ENCODE data around the gene RHAG. TPM values are rescaled to one million over a fixed set of nuclear protein-coding genes. Genes with fewer than 3 reads are reported as not detected.

Gene RHAG
- polyA plus RNA-seq, 4 donors, result 0.40 TPM; not detected in 3

GRCh38 chr6:49662892-49663261, 26.2 kb upstream of the RHAG start:
- WGBS, 3 donors, result 27 to 40% (median 28%) methylated on average over 1 of the region's 1 CpG
- H3K36me3 ChIP-seq (ENCODE audit: control insufficient read depth in 3 of 3, insufficient read depth in 2 of 3, low read depth in 1 of 3, low read length in 3 of 3), result no peaks in the 10 kb centered on the region
- no peaks in the 10 kb centered on the region for H3K27me3 ChIP-seq (ENCODE audit: control insufficient read depth in 3 of 3, insufficient read depth in 3 of 3, low read length in 3 of 3)
- no peak for FAIRE-seq
- no peaks in the 10 kb centered on the region for H3K4me1 ChIP-seq (ENCODE audit: control insufficient read depth in 3 of 3, insufficient read depth in 2 of 3, low read depth in 1 of 3, low read length in 2 of 3)
- no peak for DNase-seq
- no peak overlapping the region for H3K27ac ChIP-seq (ENCODE audit: low read depth in 1 of 3, low read length in 2 of 3)
- H3K4me3 ChIP-seq (ENCODE audit: low read depth in 1 of 3, low read length in 3 of 3), result no peak overlapping the region
- H3K9me3 ChIP-seq (ENCODE audit: control insufficient read depth in 2 of 2, insufficient read depth in 1 of 2, low read depth in 1 of 2, low read length in 1 of 2), result no peaks in the 10 kb centered on the region

DNA sequence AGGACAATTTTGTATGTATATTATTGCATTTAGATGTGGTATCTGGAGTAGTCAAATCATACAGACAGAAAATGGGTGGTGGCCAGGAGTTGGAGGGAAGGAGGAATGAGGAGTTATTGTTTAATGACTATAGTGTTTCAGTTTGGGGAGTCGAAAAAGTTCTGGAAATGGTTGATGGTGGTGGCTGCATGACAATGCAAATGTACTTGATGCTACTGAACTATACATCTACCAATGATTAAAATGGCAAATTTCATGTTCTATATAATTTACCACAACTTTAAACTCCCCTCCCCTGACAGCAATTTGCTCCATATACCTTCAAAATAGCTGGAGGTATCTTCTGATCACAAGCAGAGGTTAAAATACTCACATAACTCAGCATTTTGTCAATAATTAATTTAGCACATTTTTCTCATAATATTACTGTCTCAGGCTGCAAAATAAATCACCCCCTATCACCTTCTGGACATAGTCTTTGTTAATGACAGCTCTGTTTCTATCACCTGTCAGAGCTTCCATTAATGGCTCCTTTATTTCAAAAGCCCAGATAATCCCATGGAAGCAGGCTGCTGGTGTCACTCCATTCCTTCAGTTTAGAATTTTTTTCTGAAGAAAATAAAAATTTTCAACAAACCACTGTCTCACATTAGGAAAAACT, 25.7 kb upstream of the RHAG start:
- Histone ChIP-seq H3K4me1 (ENCODE audit: control insufficient read depth in 3 of 3, insufficient read depth in 2 of 3, low read depth in 1 of 3, low read length in 2 of 3) (no peaks in the 10 kb centered on the region), H3K27me3 (ENCODE audit: control insufficient read depth in 3 of 3, insufficient read depth in 3 of 3, low read length in 3 of 3) (no peaks in the 10 kb centered on the region), H3K4me3 (ENCODE audit: low read depth in 1 of 3, low read length in 3 of 3) (no peak overlapping the region), H3K9me3 (ENCODE audit: control insufficient read depth in 2 of 2, insufficient read depth in 1 of 2, low read depth in 1 of 2, low read length in 1 of 2) (no peaks in the 10 kb centered on the region), H3K36me3 (ENCODE audit: control insufficient read depth in 3 of 3, insufficient read depth in 2 of 3, low read depth in 1 of 3, low read length in 3 of 3) (no peaks in the 10 kb centered on the region), H3K27ac (ENCODE audit: low read depth in 1 of 3, low read length in 2 of 3) (no peak overlapping the region)
- DNase-seq (no peak), FAIRE-seq (no peak)
- 68 to 80% (median 76%) methylated on average over 1 of the region's 1 CpG for WGBS, 3 donors

DNA sequence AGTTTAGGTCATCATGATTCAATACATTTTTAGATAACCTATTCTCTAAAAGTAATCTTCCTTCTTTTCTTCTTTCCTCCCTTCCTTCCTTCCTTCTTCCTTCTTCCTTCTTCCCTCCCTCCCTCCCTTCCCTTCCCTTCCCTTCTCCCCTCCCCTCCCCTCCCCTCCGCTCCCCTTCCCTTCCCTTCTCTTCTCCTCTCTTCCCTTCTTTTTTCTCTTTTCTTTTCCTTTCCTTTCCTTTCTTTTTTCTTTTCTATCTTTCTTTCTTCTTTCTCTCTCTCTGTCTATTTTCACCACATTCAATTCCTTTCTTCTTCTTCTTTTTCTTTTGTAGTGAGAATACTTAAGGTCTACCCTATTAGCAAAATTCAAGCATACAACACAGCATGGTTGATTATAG, 17.3 kb upstream of the RHAG start:
- 96 to 100% (median 100%) methylated on average over 1 of the region's 1 CpG for WGBS, 3 donors
- FAIRE-seq, result no peak

GRCh38 chr6:49653438-49653837, 16.8 kb upstream of the RHAG start:
- FAIRE-seq, result no peak
- H3K27me3 ChIP-seq (ENCODE audit: control insufficient read depth in 3 of 3, insufficient read depth in 3 of 3, low read length in 3 of 3), result no peaks in the 10 kb centered on the region
- no peaks in the 10 kb centered on the region for H3K9me3 ChIP-seq (ENCODE audit: control insufficient read depth in 2 of 2, insufficient read depth in 1 of 2, low read depth in 1 of 2, low read length in 1 of 2)
- WGBS, 3 donors, result 48 to 60% (median 51%) methylated on average over 2 of the region's 2 CpGs
- no peaks in the 10 kb centered on the region for H3K36me3 ChIP-seq (ENCODE audit: control insufficient read depth in 3 of 3, insufficient read depth in 2 of 3, low read depth in 1 of 3, low read length in 3 of 3)
- no peak overlapping the region for H3K27ac ChIP-seq (ENCODE audit: low read depth in 1 of 3, low read length in 2 of 3)
- no peaks in the 10 kb centered on the region for H3K4me1 ChIP-seq (ENCODE audit: control insufficient read depth in 3 of 3, insufficient read depth in 2 of 3, low read depth in 1 of 3, low read length in 2 of 3)
- H3K4me3 ChIP-seq (ENCODE audit: low read depth in 1 of 3, low read length in 3 of 3), result no peak overlapping the region
- DNase-seq, result peak in 1 of 2 donors; percentile 10

More for the DNA sequence above, 17.3 kb upstream of the RHAG start:
- Histone ChIP-seq H3K4me1 (ENCODE audit: control insufficient read depth in 3 of 3, insufficient read depth in 2 of 3, low read depth in 1 of 3, low read length in 2 of 3) (no peaks in the 10 kb centered on the region), H3K4me3 (ENCODE audit: low read depth in 1 of 3, low read length in 3 of 3) (no peak overlapping the region), H3K36me3 (ENCODE audit: control insufficient read depth in 3 of 3, insufficient read depth in 2 of 3, low read depth in 1 of 3, low read length in 3 of 3) (no peaks in the 10 kb centered on the region), H3K27ac (ENCODE audit: low read depth in 1 of 3, low read length in 2 of 3) (no peak overlapping the region), H3K27me3 (ENCODE audit: control insufficient read depth in 3 of 3, insufficient read depth in 3 of 3, low read length in 3 of 3) (no peaks in the 10 kb centered on the region), H3K9me3 (ENCODE audit: control insufficient read depth in 2 of 2, insufficient read depth in 1 of 2, low read depth in 1 of 2, low read length in 1 of 2) (no peaks in the 10 kb centered on the region)
- DNase-seq, result no peak

DNA sequence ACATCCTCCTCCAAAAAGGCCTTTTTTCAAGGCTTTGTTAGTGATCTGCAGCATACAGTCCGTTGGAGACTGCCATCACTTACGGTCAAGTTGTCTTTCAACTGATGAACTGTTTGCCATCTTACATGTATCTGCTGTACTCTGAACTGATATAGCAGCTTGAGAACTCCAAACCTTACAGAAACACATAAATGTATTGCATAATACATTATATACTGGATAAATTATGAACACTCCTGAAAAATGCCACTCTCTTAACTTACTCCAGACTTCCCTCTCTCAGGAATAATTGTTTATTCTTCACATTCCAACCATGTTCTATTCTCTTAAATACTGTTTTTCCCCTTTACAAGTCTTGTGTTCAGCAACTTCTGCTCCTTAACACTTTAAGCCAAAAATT, 14.6 kb upstream of the RHAG start:
- Histone ChIP-seq H3K36me3 (ENCODE audit: control insufficient read depth in 3 of 3, insufficient read depth in 2 of 3, low read depth in 1 of 3, low read length in 3 of 3) (no peaks in the 10 kb centered on the region), H3K27ac (ENCODE audit: low read depth in 1 of 3, low read length in 2 of 3) (no peak overlapping the region), H3K9me3 (ENCODE audit: control insufficient read depth in 2 of 2, insufficient read depth in 1 of 2, low read depth in 1 of 2, low read length in 1 of 2) (no peaks in the 10 kb centered on the region), H3K4me1 (ENCODE audit: control insufficient read depth in 3 of 3, insufficient read depth in 2 of 3, low read depth in 1 of 3, low read length in 2 of 3) (no peaks in the 10 kb centered on the region), H3K27me3 (ENCODE audit: control insufficient read depth in 3 of 3, insufficient read depth in 3 of 3, low read length in 3 of 3) (no peaks in the 10 kb centered on the region), H3K4me3 (ENCODE audit: low read depth in 1 of 3, low read length in 3 of 3) (no peak overlapping the region)
- DNase-seq, result no peak
- WGBS, 3 donors, result 73 to 82% (median 79%) methylated on average over 2 of the region's 2 CpGs
- FAIRE-seq, result no peak

- H3K27ac ChIP-seq (ENCODE audit: low read depth in 1 of 3, low read length in 2 of 3), result no peak overlapping the region
- no peaks in the 10 kb centered on the region for H3K27me3 ChIP-seq (ENCODE audit: control insufficient read depth in 3 of 3, insufficient read depth in 3 of 3, low read length in 3 of 3)
- no peaks in the 10 kb centered on the region for H3K4me1 ChIP-seq (ENCODE audit: control insufficient read depth in 3 of 3, insufficient read depth in 2 of 3, low read depth in 1 of 3, low read length in 2 of 3)
- FAIRE-seq (no peak), DNase-seq (no peak)
- no peaks in the 10 kb centered on the region for H3K9me3 ChIP-seq (ENCODE audit: control insufficient read depth in 2 of 2, insufficient read depth in 1 of 2, low read depth in 1 of 2, low read length in 1 of 2)
- H3K4me3 ChIP-seq (ENCODE audit: low read depth in 1 of 3, low read length in 3 of 3), result no peak overlapping the region
- H3K36me3 ChIP-seq (ENCODE audit: control insufficient read depth in 3 of 3, insufficient read depth in 2 of 3, low read depth in 1 of 3, low read length in 3 of 3), result no peaks in the 10 kb centered on the region
- 45 to 67% (median 58%) methylated on average over 1 of the region's 1 CpG for WGBS, 3 donors
These were observed 13.3 kb upstream of the RHAG start for GRCh38 chr6:49649988-49650387.

GRCh38 chr6:49648036-49648435, 11.4 kb upstream of the RHAG start:
- Histone ChIP-seq H3K36me3 (ENCODE audit: control insufficient read depth in 3 of 3, insufficient read depth in 2 of 3, low read depth in 1 of 3, low read length in 3 of 3) (no peaks in the 10 kb centered on the region), H3K27ac (ENCODE audit: low read depth in 1 of 3, low read length in 2 of 3) (no peak overlapping the region), H3K9me3 (ENCODE audit: control insufficient read depth in 2 of 2, insufficient read depth in 1 of 2, low read depth in 1 of 2, low read length in 1 of 2) (no peaks in the 10 kb centered on the region), H3K4me1 (ENCODE audit: control insufficient read depth in 3 of 3, insufficient read depth in 2 of 3, low read depth in 1 of 3, low read length in 2 of 3) (no peaks in the 10 kb centered on the region), H3K4me3 (ENCODE audit: low read depth in 1 of 3, low read length in 3 of 3) (no peak overlapping the region), H3K27me3 (ENCODE audit: control insufficient read depth in 3 of 3, insufficient read depth in 3 of 3, low read length in 3 of 3) (no peaks in the 10 kb centered on the region)
- DNase-seq (no peak), FAIRE-seq (no peak)

DNA sequence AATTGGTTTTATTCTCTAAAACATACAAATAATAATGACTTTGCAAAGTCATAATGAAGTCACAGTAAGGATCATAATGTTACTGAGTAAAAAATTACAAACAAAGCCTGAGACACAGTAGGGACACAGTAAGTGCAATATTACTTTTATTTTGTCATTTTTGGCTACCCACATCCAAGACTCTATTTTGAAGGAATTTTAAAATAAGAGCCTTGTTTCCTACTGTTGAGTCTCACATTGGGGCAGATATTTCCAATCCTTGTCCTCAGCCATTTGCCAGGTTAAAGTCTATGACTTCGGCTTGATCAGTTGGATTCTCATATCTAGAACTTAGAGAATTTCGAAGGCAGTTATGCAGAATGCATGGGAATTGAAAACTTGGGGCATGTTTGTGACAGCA, 10.8 kb upstream of the RHAG start:
- 72 to 87% (median 85%) methylated on average over 2 of the region's 2 CpGs for WGBS, 3 donors
- H3K27me3 ChIP-seq (ENCODE audit: control insufficient read depth in 3 of 3, insufficient read depth in 3 of 3, low read length in 3 of 3), result no peaks in the 10 kb centered on the region

DNA sequence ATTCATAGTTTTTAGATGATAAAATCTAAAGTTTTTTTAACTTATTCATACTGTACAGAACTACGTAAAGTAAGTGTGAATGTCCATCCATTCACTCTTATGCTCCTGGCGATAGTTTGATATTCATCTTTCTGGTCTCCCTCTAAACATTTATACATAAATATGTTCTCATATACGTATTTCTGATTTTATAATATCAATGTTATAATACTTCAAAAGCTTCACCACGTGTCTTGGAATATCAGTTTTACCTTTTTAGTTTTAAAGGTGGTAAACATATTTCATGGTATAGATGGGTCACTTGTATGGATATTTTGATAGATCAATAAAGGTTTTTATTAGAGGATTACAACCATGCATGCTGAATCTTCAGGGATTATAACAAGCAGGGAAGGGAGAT, 10.3 kb upstream of the RHAG start:
- DNase-seq, result no peak
- WGBS, 3 donors, result 68 to 84% (median 77%) methylated on average over 4 of the region's 4 CpGs
- Histone ChIP-seq H3K4me3 (ENCODE audit: low read depth in 1 of 3, low read length in 3 of 3) (no peak overlapping the region), H3K36me3 (ENCODE audit: control insufficient read depth in 3 of 3, insufficient read depth in 2 of 3, low read depth in 1 of 3, low read length in 3 of 3) (no peaks in the 10 kb centered on the region), H3K9me3 (ENCODE audit: control insufficient read depth in 2 of 2, insufficient read depth in 1 of 2, low read depth in 1 of 2, low read length in 1 of 2) (no peaks in the 10 kb centered on the region), H3K4me1 (ENCODE audit: control insufficient read depth in 3 of 3, insufficient read depth in 2 of 3, low read depth in 1 of 3, low read length in 2 of 3) (no peaks in the 10 kb centered on the region), H3K27ac (ENCODE audit: low read depth in 1 of 3, low read length in 2 of 3) (no peak overlapping the region), H3K27me3 (ENCODE audit: control insufficient read depth in 3 of 3, insufficient read depth in 3 of 3, low read length in 3 of 3) (no peaks in the 10 kb centered on the region)
- no peak for FAIRE-seq

More for the DNA sequence above, 10.8 kb upstream of the RHAG start:
- H3K36me3 ChIP-seq (ENCODE audit: control insufficient read depth in 3 of 3, insufficient read depth in 2 of 3, low read depth in 1 of 3, low read length in 3 of 3), result no peaks in the 10 kb centered on the region
- FAIRE-seq, result no peak
- no peaks in the 10 kb centered on the region for H3K4me1 ChIP-seq (ENCODE audit: control insufficient read depth in 3 of 3, insufficient read depth in 2 of 3, low read depth in 1 of 3, low read length in 2 of 3)
- DNase-seq, result no peak
- H3K27ac ChIP-seq (ENCODE audit: low read depth in 1 of 3, low read length in 2 of 3), result no peak overlapping the region
- H3K4me3 ChIP-seq (ENCODE audit: low read depth in 1 of 3, low read length in 3 of 3), result no peak overlapping the region
- no peaks in the 10 kb centered on the region for H3K9me3 ChIP-seq (ENCODE audit: control insufficient read depth in 2 of 2, insufficient read depth in 1 of 2, low read depth in 1 of 2, low read length in 1 of 2)

Data from small intestine (tissue), 7 donors.